HG02970 (cell line): Measurements from ENCODE around the gene PPP1R15B.

Experiments used
- ATAC-seq: cut with Tn5 transposase; IDR thresholded peaks from one replicate; pipeline ENCODE4 v1.9.1; 2021; ENCODE audit warnings: mild to moderate bottlenecking, moderate library complexity, moderate number of reproducible peaks; ENCODE audit not compliant: unreplicated experiment, low FRiP score

The PPP1R15B gene

DNA sequence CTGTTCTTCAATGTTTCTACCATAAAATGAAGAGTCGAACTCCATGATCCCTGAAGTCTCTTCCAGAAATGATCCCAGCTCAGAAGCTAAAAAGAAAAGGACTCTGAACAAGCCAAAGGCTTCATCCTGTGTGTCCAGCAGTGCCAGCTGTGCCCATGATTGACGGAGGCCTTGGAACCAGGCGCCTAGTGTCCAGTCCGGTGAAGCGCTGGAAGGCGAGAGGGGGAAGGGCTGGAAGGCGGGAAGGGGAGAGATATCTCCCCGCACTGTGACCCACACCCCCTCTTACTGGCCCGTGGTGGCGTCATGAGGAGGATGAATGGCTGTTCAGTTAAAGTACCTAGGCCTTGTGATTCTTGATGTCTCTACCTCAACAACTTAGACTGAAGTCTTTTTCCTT, 41.4 kb downstream of the PPP1R15B start:
- ATAC-seq = no peak

DNA sequence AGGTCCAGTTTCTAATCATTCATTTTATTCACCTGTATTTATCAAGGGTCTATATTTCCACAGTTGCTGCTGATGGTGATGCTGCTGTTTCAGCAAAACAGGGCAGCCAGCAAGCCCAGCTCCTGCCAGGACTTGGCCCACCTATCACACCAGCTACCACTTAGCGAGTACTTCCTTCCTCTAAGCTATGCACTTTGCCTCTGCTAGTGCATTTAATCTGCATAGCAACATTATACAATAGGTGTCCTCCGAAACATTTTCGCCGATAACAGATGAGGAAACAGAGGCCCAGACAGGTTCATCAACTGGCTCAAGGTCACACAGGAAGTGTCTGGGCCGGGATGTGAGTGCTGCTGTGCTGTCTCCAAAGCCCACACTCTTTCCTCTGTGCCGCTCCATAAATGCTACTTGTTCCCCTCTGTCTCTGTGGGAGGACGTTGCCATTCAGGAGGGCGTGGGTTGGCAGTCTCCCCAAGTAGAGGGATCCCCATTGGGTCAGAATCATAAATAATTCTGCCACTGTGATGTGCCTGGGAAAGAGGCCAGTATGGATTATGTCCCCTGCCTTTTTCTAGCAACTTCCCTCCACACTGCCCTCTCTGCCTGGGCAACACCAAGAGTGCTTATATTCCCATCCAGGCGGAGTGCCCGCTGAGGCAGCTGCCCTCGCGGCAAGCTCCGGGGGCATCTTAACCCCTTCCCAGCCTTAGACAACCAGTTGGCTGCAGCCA, 42.5 kb downstream of the PPP1R15B start:
- no peak for ATAC-seq

DNA sequence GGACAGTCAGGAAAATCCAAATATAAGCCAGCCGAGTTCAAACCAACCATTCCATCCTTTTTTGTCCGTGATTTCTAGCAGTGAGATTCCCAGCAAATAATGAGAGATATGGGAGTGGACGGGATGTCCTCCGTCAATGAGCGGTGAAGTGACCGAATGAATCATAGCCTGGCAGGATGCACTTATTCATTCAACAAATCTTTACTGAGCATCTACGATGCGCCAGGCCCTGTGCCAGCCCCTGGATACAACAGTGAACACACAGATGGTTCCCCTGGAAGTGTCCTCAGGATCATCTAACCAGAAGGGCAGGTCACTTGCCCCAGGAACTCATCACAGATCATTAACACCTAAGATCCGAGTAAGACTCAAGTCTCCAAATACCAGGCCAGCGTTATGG, 43.7 kb downstream of the PPP1R15B start:
- ATAC-seq = no peak

DNA sequence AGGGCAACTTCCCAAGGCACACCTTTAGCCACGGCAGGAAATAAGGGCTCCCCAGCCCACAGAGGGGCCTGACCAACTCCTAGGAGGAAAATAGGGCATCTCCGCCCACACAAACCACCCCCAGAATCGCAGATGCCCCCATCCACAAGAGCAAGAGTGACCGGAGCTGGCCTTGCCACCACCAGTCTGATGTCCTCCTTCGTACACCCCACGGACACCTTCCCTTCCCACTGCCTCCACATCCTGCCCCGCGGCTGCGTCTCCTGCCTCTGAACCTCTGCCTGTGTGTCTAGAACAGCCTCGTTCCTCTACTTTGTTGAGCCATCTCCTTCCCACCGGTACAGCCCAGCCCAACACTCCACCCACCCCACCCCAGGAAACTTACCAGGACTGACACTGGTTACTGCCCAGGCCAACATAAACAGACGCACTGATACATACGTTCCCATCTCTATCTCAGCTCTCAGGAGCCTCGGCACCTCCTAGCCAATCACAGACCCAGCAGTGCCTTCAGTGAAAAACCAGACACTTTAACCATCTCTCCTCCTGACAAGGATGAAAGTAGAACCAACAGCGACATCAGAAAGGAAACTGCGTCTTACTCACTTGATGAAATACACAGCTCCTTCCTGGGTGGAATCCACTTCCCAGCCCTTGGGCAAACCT, 44.3 kb downstream of the PPP1R15B start:
- ATAC-seq = no peak

DNA sequence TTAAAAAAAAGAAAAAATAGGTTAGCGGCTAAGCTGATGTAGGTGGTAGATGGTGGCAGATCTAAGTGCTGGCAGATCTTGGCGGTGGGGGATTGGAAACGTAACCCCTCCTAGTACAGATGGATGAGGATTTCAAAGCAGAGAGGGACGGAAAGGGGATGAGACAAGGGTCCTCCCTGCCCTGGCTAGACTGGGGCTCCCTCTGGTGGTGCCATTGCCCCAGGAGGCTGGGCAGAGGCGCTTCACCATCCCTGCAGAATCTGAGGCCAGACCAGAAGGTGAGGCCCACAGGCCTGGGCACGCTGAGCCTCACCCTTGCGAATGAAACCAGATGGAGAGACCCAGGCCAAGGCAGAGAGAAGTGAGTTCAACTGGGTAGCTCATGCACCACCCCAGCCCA, 44.9 kb downstream of the PPP1R15B start:
- no peak for ATAC-seq

DNA sequence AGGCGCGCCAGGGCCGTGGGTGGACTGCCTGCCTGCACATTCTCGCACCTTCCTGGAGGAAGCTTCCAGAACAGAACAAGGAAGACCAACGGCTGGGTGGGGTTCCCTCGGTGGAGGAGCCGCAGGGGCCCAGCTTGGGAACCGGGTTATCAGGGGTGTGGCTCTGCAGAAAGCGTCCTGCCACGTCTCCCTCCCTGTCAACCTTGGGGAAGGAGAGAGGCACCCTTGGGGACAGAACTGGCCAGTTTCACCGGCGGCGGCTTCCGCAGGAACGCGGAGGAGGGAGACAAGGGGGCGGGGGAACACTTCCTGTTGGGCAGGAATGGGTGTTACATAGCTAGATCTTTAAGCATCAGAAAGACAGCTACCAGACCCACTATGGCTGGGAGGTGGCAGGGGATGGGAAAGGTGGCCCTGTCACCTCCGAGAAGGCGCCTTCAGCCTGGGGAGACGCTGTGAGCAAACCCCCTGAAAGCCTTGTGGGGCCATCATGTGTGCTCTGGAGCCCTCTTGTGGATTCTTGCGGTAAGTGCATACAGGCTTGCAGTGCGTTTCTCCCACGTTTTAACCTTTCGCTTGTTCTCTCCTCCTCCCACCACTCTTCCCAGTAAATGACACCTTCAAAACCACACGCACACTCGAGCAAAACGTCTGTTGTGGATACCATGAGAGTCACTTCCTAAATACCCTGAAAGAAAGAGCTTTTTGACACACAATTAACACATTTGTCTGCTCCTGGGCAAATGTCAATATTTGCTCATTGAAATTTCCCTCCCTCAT, 48.1 kb downstream of the PPP1R15B start:
- no peak for ATAC-seq

DNA sequence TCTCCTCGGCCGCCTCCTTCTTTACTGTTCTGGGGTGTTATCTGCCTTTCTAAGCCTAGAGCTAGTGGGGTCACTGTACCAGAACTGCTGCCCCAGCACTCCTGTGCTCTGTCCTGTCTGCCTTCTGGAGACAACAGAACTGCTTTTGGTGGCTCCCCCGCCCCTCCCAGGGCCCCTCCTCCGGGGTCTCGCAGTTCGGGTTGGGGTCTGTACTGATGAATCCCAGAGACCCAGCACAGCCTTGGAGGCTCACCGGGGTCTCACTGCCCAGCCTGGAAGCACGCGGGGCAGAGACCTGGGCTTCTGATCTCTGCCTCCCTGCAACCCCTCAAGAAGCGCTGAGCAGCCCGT, 48.7 kb downstream of the PPP1R15B start:
- ATAC-seq = no peak

DNA sequence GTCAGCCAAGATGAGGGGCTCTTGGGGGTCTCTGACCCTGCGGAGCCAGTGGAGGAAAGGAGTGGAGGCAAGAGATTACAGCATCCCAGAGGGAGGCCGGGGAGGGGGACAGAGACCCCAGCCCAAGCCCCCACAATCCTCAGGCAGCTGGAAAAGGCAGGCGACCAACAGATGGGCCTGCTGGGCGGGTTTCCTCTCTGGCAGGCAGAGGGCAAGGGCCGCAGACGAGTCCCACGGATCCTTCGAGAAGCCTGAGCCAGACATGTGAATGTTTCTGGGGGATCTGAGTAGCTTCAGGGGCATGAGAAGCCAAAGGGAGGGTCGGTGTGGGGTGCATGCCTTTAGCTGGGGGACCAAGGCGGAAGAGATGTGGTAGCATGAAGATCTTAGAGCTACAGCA, 49.8 kb downstream of the PPP1R15B start:
- no peak for ATAC-seq

DNA sequence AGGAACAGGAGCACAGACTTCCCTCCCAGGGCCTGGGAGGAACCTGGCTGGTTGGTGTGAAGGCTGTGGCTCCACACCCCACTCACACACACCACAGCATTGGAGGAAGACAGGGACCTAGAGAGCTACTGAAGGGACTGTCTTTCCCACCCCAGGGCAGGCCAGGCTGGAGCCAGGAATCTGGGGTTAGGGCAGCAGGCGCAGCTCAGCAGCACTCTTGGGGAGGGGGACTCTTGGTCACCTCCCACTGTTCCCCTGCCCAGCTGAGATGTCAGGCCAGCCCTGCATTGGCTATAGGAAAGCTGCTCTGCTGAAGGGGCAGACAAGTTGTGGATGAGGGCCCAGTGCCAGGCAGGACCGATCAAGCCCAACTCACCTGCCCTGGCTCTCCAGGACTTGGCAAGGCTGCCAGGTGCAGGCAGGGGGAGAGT, 50.3 kb downstream of the PPP1R15B start:
- no peak for ATAC-seq

DNA sequence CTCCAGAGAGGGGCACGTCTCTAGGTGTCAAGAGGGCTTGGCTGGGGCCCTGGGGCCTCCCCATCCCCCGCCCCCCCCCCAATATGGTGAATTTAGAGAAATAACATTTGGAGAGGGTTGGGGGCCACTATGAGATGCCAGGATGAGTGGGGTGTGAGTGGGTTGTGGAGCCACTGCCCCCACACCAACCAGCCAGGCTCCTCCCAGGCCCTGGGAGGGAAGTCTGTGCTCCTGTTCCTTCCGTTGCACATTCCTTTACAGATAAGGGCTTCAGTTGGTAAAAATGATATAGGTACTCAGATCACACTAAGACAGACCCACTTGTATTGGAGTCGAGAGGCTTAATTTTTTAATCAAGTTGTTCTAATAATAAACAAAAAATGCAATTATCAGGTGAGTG, 51.3 kb downstream of the PPP1R15B start:
- ATAC-seq = no peak

DNA sequence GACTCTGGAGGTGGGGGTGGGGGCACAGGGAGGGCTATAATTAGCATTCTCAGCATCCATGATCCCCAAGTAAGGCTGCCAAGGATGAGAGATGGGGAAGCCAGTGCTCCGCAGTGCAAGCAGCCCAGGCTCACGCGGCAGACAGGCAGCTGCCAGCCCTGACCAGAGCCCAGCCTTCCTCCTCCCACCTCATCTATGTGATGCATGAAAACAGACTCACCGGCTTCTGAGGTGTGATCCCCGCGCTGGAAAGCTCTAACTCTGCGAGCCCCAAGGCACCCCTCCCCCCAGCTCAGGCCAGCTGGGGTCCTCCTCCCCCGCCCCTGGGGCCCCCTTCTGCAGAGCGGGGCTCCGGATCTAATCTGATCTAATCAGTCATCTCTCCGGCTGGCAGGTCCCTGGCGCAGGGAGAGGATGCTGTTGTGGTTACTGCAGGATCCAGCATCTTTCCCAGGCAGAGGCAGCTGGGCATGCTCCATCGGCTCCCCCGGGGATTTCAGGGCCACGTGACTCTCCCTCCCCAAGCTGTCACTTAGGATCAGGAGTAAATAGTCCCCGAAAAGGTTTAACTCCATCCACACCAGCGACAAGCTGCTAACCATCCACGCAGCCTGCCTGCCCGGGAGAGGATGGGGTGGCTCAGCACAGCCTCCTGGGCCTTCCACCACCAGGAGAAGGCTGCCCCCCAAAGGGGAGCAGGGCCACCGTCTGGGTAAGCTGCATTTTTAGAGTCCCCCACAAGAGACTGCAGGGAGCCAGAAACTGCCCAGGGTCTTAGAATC, 52.0 kb downstream of the PPP1R15B start, which contains the start of gene PLEKHA6:
TSS of gene PLEKHA6 (minus strand) at position 456 of the 782 bp plus-strand sequence. CDS start 86,202 bp downstream, outside the sequence.
- ATAC-seq = no peak

DNA sequence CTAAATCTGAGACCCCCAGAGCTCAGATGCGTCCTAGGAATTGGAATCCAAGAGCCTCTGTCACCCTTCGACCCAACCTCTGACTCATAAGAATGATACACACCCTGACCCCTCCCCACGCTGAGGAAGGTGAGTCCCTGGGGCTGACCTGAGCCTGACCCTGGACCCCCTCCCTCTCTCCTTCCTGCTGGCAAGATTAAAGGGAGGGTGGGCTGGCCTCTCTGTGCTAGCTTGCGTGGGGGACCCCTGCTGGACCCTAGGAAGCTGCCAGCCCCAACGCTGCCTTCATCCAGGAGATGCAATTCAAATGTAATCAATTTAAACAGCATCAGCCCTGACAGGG, 52.5 kb downstream of the PPP1R15B start:
- no peak for ATAC-seq

DNA sequence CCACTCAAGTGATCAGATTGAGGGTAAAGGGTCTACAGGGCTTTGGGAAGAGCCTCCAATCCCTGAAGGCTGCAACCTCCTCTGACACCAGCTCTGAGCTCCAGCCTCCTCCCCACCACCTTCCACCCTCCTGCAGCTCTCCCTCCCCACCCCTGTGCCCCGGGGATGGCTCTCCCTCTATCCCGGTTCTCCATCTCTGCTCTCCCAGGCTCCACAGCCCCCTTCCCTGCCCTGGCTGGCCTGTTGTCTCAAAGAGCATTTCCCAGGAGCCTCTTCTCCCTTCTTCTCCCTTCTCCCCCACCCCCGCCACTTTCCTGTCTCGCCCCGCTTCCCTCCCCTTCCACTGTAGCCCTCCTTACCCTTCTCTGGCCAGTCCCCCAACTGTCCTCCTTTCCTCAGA, 53.0 kb downstream of the PPP1R15B start:
- no peak for ATAC-seq

DNA sequence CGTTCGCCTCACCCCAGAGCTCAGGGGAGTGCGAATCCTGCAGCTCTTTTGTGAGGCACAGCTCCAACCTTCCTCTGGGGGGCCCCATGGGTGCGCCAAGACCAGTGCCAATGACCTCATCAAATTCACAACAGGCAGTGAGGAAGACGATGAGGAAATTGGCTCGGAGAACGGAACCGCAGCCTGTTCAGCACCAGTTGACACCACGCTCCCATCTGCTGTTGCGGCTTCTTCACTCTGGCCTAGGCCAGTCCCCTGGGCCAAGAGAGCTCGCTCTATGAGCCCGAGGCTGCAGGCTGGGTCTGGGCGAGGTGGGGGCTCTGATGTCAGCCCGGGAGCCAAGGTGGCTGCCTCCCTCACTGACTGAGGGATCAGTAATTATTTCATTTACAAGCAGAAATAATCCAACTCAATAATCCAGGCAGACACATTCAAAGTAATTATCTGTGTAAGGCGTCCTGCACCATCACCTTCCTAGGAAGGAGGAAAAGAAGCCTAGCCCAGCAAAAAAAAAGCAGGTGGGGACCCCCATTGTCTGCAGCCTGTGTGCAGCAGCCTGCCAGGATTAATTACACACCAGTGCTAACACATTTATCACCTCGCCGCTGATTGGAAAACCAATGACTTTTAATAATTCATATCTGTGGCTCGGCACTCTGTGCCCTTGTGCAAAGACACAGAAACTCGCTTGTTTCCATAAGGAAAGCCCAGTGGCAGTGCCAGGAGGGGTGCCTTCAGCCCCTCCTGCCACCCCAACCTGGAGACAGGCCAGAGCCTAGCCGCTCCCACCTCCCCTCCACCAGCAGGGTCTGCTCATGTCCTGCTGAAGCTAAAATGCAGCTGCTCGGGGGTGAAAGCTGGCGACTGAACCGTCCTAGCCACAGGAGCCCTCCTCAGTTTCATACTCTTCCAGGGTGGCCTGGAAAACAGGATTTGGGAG, 53.8 kb downstream of the PPP1R15B start:
- no peak for ATAC-seq

DNA sequence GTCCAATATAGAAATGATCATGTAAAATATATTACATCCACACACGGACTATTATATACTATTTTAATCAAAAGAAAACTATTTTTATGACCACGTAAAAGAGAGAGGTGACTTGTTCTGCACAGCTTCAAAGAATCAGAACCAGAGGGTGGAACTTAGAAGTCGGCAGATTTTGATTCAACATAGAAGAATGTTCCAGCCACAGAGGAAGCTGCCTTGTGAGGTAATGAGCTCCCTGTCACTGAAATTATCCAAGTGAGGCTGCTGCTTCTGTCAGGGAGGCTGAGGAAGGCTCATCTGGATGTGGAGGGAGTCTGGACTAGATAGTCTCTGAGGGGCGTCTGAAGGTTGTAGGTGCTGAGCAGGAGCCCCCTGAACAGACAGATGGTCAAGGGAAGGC, 54.6 kb downstream of the PPP1R15B start:
- ATAC-seq = no peak

DNA sequence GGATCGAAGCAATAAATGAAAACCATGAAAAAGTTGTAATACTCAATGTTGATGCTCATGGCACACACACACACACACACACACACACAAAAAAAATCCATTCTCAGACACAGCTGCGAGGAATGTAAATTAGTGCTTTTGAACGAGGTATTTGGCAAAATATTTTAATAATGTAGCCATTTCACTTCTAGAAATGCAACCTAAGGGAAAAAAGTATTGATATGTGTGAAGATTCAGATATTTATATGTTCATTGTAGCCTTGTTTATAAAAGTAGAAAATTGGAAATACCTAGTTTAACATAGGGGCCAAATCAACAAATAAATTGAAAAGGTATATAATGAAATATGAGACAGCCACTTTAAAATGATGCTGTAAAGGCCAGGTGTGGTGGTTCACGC, 55.7 kb downstream of the PPP1R15B start:
- no peak for ATAC-seq

DNA sequence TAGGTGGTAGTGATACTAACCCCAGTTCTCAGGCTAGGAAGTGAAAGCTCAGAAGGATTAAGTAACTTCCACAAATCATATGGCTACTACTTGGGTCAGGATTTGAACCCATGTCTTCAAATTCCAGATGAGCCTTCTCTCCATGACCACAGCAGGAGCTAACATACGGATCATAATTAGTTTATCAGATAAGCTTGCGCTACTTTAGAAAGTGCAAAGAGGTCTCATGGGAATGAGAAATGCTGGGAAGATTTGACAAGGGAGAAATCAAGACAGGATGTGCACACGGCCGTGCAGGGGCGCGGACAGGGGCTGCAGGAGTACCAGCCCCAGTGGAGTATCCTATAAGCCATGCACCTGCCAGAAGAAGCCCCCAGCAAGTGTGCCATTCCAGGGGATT, 57.0 kb downstream of the PPP1R15B start:
- no peak for ATAC-seq
